OCI-LY3 (cell line): ENCODE results near the gene SPNS3.

Experiments used
- H2AFZ ChIP-seq: fragments of 200-600, 300-600 bp; shearing (Covaris generic); 2 replicates; pipeline ENCODE4 v1.6.0; 2014; ENCODE audit warnings: antibody characterized with exemption, low read depth, low read length
- H3K27ac ChIP-seq: fragments of 200-600, 300-600 bp; sonication (generic); 2 replicates; pipeline ENCODE4 v1.5.1; 2014; ENCODE audit warnings: mild to moderate bottlenecking, low read length, moderate library complexity, mixed read lengths
- H3K27me3 ChIP-seq: fragments of 200-600, 300-600 bp; sonication (generic); 2 replicates; pipeline ENCODE4 v1.6.1; 2014; ENCODE audit warnings: low read depth, low read length, mixed read lengths
- H3K36me3 ChIP-seq: fragments of 200-600, 300-600 bp; sonication (generic); replicated peaks from 2 replicates; pipeline ENCODE3; 2014; ENCODE audit warnings: low read depth, low read length, mixed read lengths
- H3K4me1 ChIP-seq: fragments of 300-600, 200-600 bp; sonication (generic); 2 replicates; pipeline ENCODE4 v1.6.1; 2014; ENCODE audit warnings: low read length, mixed read lengths
- H3K4me2 ChIP-seq: fragments of 200-600, 300-600 bp; sonication (generic); 2 replicates; pipeline ENCODE4 v1.6.1; 2014; ENCODE audit warnings: low read length, mixed read lengths
- H3K4me3 ChIP-seq: fragments of 300-600, 200-600 bp; sonication (generic); 2 replicates; pipeline ENCODE4 v1.5.1; 2014; ENCODE audit warnings: antibody characterized with exemption, mild to moderate bottlenecking, low read length, moderate library complexity
- H3K79me2 ChIP-seq: fragments of 300-600, 200-600 bp; shearing (Covaris generic); 2 replicates; pipeline ENCODE4 v1.6.1; 2014; ENCODE audit warnings: mild to moderate bottlenecking, low read length, mixed read lengths
- H3K9ac ChIP-seq: fragments of 300-600, 200-600 bp; shearing (Covaris generic); 2 replicates; pipeline ENCODE4 v1.6.0; 2014; ENCODE audit warnings: mild to moderate bottlenecking, low read length, moderate library complexity
- H3K9me3 ChIP-seq: fragments of 200-600, 300-600 bp; shearing (Covaris generic); 2 replicates; pipeline ENCODE4 v1.6.1; 2014; ENCODE audit warnings: low read length, mixed read lengths; ENCODE audit not compliant: insufficient read depth
- H4K20me1 ChIP-seq: fragments of 200-600, 300-600 bp; sonication (generic); 2 replicates; pipeline ENCODE4 v1.6.1; 2016; ENCODE audit warnings: low read length, mixed read lengths; ENCODE audit not compliant: insufficient read depth
- EZH2phosphoT487 ChIP-seq: fragments of 200-600 bp; shearing (Covaris generic); IDR thresholded peaks from 2 replicates; pipeline ENCODE4 v1.6.1; 2018; ENCODE audit warnings: antibody characterized with exemption, mixed run types, low read depth
- TF ChIP-seq, protein P1 (sequence below): fragments of 200-600, 300-600 bp; sonication (generic); IDR thresholded peaks from 2 replicates; pipeline ENCODE4 v1.5.1; 2014; ENCODE audit warnings: antibody characterized with exemption, low read length, low read depth

The SPNS3 gene

DNA sequence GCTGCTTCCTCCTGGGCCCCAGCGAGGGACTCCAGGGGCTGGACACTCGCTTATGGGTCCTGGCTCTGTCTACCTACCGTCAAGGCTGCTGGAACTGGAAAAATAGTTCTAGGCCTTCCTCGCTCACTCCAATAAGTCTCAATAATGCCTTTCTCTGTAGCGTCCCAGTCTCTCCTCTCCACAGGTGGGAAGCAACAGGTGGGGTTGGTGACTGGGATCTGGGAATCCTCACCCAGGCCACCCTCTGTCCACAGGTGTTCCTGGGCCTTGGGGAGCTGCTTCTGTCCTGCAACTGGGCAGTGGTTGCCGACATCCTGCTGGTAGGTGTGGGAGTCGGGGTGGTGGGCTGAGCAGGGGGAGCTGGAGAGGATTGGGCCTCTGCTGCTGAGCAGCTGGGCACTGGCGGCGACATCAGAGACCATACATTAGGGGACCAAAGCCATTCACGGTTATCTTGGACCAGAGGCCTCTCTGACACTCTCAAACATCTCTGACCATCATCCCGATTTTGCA, 44.6 kb downstream of the SPNS3 start:
- Histone ChIP-seq H3K27ac (no peak overlapping the region), H2AFZ (no peak overlapping the region), H3K4me3 (no peak overlapping the region), H4K20me1 (no peaks in the 10 kb centered on the region), H3K9ac (no peak overlapping the region), H3K4me2 (no peak overlapping the region), H3K79me2 (no peaks in the 10 kb centered on the region), H3K4me1 (peaks cover 19% of the 10 kb centered on the region), H3K27me3 (no peaks in the 10 kb centered on the region), H3K36me3 (no peaks in the 10 kb centered on the region), H3K9me3 (no peaks in the 10 kb centered on the region)
- no peak for TF ChIP-seq EZH2phosphoT487
- TF ChIP-seq, protein P1, sequence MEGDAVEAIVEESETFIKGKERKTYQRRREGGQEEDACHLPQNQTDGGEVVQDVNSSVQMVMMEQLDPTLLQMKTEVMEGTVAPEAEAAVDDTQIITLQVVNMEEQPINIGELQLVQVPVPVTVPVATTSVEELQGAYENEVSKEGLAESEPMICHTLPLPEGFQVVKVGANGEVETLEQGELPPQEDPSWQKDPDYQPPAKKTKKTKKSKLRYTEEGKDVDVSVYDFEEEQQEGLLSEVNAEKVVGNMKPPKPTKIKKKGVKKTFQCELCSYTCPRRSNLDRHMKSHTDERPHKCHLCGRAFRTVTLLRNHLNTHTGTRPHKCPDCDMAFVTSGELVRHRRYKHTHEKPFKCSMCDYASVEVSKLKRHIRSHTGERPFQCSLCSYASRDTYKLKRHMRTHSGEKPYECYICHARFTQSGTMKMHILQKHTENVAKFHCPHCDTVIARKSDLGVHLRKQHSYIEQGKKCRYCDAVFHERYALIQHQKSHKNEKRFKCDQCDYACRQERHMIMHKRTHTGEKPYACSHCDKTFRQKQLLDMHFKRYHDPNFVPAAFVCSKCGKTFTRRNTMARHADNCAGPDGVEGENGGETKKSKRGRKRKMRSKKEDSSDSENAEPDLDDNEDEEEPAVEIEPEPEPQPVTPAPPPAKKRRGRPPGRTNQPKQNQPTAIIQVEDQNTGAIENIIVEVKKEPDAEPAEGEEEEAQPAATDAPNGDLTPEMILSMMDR: no peak

- Histone ChIP-seq H3K4me3 (no peak overlapping the region), H3K36me3 (no peaks in the 10 kb centered on the region), H3K4me1 (peaks cover 19% of the 10 kb centered on the region), H2AFZ (no peak overlapping the region), H3K9ac (no peak overlapping the region), H3K9me3 (no peaks in the 10 kb centered on the region), H4K20me1 (no peaks in the 10 kb centered on the region), H3K27me3 (no peaks in the 10 kb centered on the region), H3K79me2 (no peaks in the 10 kb centered on the region), H3K27ac (no peak overlapping the region), H3K4me2 (no peak overlapping the region)
- TF ChIP-seq, protein P1: no peak
- no peak for TF ChIP-seq EZH2phosphoT487
These were observed 45.7 kb downstream of the SPNS3 start for GRCh38 chr17:4479340-4479981.

GRCh38 chr17:4479982-4480751, 46.4 kb downstream of the SPNS3 start:
- no peaks in the 10 kb centered on the region for H3K9me3 ChIP-seq
- H3K79me2 ChIP-seq: no peaks in the 10 kb centered on the region
- peaks cover 19% of the 10 kb centered on the region for H3K4me1 ChIP-seq
- no peak overlapping the region for H3K4me2 ChIP-seq
- TF ChIP-seq, protein P1: no peak
- no peaks in the 10 kb centered on the region for H3K27me3 ChIP-seq
- H3K36me3 ChIP-seq: no peaks in the 10 kb centered on the region
- no peaks in the 10 kb centered on the region for H4K20me1 ChIP-seq
- no peak overlapping the region for H3K9ac ChIP-seq
- no peak overlapping the region for H2AFZ ChIP-seq
- no peak overlapping the region for H3K4me3 ChIP-seq
- H3K27ac ChIP-seq: no peak overlapping the region
